ENCODE results near the gene ULK4.
"Not testable (repeated sequence)": the region's sequence is repeated elsewhere in the genome, so short reads cannot be mapped to it uniquely, and the experiment has no call there.

The ULK4 gene

DNA sequence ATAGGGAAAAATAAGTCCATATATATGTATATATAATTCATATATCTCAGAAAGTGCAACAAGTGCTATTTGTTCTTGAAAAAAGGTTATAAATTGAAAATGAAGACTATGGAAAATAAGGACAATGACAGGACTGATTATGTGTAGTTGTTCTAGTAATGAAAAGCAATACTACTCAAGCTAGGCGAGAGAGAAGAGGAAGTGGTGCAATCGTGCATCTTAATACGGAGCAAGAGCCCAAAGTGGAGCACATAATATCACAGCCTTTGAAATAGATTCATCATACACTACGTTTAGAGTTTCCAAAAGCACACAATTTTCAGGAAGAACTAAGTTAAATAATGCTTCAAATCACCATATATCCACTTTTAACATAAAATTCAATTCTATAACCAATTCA, 87.9 kb downstream of the ULK4 start:
- peaks cover 5% of the 10 kb centered on the region for H3K4me1 ChIP-seq (ENCODE audit: insufficient read depth, poor library complexity, severe bottlenecking)
- ATAC-seq (ENCODE audit: low read depth) (no peak), DNase-seq (ENCODE audit: low spot score) (no peak)

DNA sequence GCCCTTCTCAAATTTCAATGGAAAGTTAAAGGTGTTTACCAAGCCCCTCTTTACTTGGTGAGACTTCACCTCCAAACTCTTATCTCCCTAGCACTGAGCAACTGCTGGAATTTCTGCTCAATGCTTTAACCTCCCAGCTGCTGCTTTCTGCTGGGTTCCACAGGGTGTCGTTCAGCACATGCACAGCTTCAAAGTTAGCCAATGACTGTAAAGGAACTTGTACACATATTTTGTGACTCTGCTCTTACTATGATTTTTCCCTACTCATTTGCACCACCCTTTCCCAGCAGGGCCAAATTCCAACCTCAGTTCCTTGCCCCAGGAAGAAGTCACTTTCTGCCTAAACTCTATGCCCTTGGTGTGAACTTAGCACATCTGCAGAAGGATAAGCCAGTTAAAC, 89.7 kb downstream of the ULK4 start:
- Histone ChIP-seq H3K9me3 (ENCODE audit: severe bottlenecking) (no peaks in the 10 kb centered on the region), H3K4me1 (ENCODE audit: insufficient read depth, poor library complexity, severe bottlenecking) (peaks cover 5% of the 10 kb centered on the region), H3K27me3 (ENCODE audit: insufficient read depth, poor library complexity, severe bottlenecking) (no peaks in the 10 kb centered on the region), H3K4me3 (ENCODE audit: severe bottlenecking) (no peak overlapping the region), H3K27ac (ENCODE audit: poor library complexity, severe bottlenecking) (peak overlapping the region; percentile 7), H3K36me3 (ENCODE audit: low read depth) (no peaks in the 10 kb centered on the region)
- TF ChIP-seq CTCF (IDR thresholded peaks at IDR 0.05; ENCODE audit: poor library complexity, severe bottlenecking), result no peak
- ATAC-seq (ENCODE audit: low read depth) (peak; percentile 33; the same call in 1 of the 3 replicates), DNase-seq (ENCODE audit: low spot score) (no peak)

More for the DNA sequence above, 87.9 kb downstream of the ULK4 start:
- Histone ChIP-seq H3K4me3 (ENCODE audit: severe bottlenecking) (no peak overlapping the region), H3K27ac (ENCODE audit: poor library complexity, severe bottlenecking) (no peak overlapping the region), H3K27me3 (ENCODE audit: insufficient read depth, poor library complexity, severe bottlenecking) (no peaks in the 10 kb centered on the region), H3K36me3 (ENCODE audit: low read depth) (no peaks in the 10 kb centered on the region), H3K9me3 (ENCODE audit: severe bottlenecking) (no peaks in the 10 kb centered on the region)
- no peak for TF ChIP-seq CTCF (IDR thresholded peaks at IDR 0.05; ENCODE audit: poor library complexity, severe bottlenecking)

- DNase-seq (ENCODE audit: low spot score) (no peak), ATAC-seq (ENCODE audit: low read depth) (no peak)
- H3K9me3 ChIP-seq (ENCODE audit: severe bottlenecking), result no peaks in the 10 kb centered on the region
- peaks cover 5% of the 10 kb centered on the region for H3K4me1 ChIP-seq (ENCODE audit: insufficient read depth, poor library complexity, severe bottlenecking)
- H3K36me3 ChIP-seq (ENCODE audit: low read depth), result no peaks in the 10 kb centered on the region
- TF ChIP-seq CTCF (IDR thresholded peaks at IDR 0.05; ENCODE audit: poor library complexity, severe bottlenecking), result no peak
- no peak overlapping the region for H3K4me3 ChIP-seq (ENCODE audit: severe bottlenecking)
- H3K27me3 ChIP-seq (ENCODE audit: insufficient read depth, poor library complexity, severe bottlenecking), result no peaks in the 10 kb centered on the region
- no peak overlapping the region for H3K27ac ChIP-seq (ENCODE audit: poor library complexity, severe bottlenecking)
Observed at GRCh38 chr3:41867533-41867932, 94.4 kb downstream of the ULK4 start.

- no peak for TF ChIP-seq CTCF (IDR thresholded peaks at IDR 0.05; ENCODE audit: poor library complexity, severe bottlenecking)
- DNase-seq (ENCODE audit: low spot score), result no peak
- H3K27me3 ChIP-seq (ENCODE audit: insufficient read depth, poor library complexity, severe bottlenecking), result no peaks in the 10 kb centered on the region
- H3K4me1 ChIP-seq (ENCODE audit: insufficient read depth, poor library complexity, severe bottlenecking), result no peaks in the 10 kb centered on the region
- H3K4me3 ChIP-seq (ENCODE audit: severe bottlenecking), result no peak overlapping the region
- H3K36me3 ChIP-seq (ENCODE audit: low read depth), result no peaks in the 10 kb centered on the region
- no peaks in the 10 kb centered on the region for H3K9me3 ChIP-seq (ENCODE audit: severe bottlenecking)
- no peak overlapping the region for H3K27ac ChIP-seq (ENCODE audit: poor library complexity, severe bottlenecking)
- no peak for ATAC-seq (ENCODE audit: low read depth)
Observed at GRCh38 chr3:41866298-41866697, 95.6 kb downstream of the ULK4 start.

DNA sequence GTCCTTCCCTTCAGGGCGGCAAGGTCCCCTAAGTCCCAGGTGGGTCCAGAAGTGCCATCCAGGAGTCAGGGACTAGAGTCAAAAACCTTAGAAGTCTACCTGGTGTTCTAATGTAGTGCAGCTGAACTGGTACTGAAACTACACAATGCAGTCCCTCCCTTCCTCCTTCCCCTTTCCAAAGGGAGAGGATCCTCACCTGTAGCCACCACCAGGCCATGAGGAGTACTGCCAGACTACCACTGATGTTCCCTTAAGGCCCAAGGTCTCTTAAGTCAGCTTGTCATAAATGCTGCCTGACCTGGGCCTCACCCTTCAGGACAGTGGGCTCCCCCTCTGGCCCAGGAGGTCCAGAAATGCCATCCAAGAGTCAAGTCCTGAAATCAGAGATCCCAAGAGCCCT, 98.9 kb downstream of the ULK4 start:
- TF ChIP-seq CTCF (IDR thresholded peaks at IDR 0.05; ENCODE audit: poor library complexity, severe bottlenecking), result no peak
- no peaks in the 10 kb centered on the region for H3K27me3 ChIP-seq (ENCODE audit: insufficient read depth, poor library complexity, severe bottlenecking)
- H3K4me3 ChIP-seq (ENCODE audit: severe bottlenecking), result no peak overlapping the region
- ATAC-seq (ENCODE audit: low read depth), result peak; percentile 42; the same call in 1 of the 3 replicates
- H3K27ac ChIP-seq (ENCODE audit: poor library complexity, severe bottlenecking), result no peak overlapping the region
- H3K9me3 ChIP-seq (ENCODE audit: severe bottlenecking), result no peaks in the 10 kb centered on the region
- no peaks in the 10 kb centered on the region for H3K4me1 ChIP-seq (ENCODE audit: insufficient read depth, poor library complexity, severe bottlenecking)
- no peak for DNase-seq (ENCODE audit: low spot score)
- no peaks in the 10 kb centered on the region for H3K36me3 ChIP-seq (ENCODE audit: low read depth)

DNA sequence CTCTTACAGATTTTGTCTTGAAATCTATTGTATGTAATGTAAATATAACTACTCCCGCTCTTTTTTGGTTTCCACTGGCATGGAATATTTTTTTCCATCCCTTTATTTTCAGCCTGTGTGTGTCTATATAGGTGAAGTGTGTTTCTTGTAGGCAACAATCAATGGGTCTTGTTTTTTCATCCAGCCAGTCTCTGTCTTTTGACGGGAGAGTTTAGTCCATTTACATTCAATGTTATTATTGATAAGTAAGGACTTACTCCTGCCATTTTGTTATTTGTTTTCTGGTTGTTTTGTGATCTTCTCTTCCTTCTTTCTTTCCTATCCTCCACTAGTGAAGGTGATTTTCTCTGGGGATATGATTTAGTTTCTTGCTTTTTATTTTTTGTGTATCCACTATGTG, 101.4 kb downstream of the ULK4 start:
- H3K36me3 ChIP-seq (ENCODE audit: low read depth); H3K27me3 ChIP-seq (ENCODE audit: insufficient read depth, poor library complexity, severe bottlenecking); H3K4me3 ChIP-seq (ENCODE audit: severe bottlenecking); H3K4me1 ChIP-seq (ENCODE audit: insufficient read depth, poor library complexity, severe bottlenecking); H3K9me3 ChIP-seq (ENCODE audit: severe bottlenecking); ATAC-seq (ENCODE audit: low read depth); DNase-seq (ENCODE audit: low spot score); H3K27ac ChIP-seq (ENCODE audit: poor library complexity, severe bottlenecking): not testable (repeated sequence)
